ENCODE results near the gene PPP1R27.

The PPP1R27 gene

DNA sequence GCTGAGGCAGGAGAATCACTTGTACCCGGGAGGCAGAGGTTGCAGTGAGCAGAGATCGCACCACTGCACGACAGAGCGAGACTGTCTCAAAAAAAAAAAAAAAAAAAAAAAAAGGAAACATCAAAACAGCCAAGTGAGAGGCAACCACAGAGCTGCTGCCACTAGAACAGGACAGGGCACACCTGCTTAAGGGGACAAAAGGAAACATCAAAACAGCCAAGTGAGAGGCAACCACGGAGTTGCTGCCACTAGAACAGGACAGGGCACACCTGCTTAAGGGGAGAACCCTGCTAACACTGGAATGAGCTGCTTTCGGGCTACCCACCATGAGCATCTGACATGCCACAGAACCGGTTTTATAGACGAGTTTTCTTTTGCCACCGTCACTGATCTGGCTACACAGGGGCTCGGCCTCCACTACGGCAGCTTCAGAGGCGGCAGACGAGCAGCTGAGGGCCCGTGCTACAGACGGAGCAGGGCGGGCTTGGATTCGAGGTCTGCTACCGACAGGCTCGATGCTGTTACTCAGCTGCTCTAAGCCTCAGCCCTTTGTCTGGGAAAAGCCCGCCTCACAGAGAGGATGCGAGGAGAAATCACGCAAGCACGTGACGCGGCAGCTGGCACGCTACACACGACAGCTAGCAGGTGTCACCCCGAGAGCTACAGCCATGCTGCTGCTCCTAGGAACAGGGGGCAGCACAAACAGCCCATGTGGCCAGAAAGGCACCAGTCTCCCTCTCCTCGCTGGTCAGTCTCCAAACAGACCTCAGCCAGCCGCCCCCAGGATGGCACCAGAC is 23.5 kb upstream of the PPP1R27 start:
- no peak for TF ChIP-seq JUND (IDR thresholded peaks at IDR 0.05; ENCODE audit: low read depth)
- in situ Hi-C loops (cut with HindIII; ENCODE audit: low pct_unique_long_range_greater_than_20kb, low sequenced_read_pairs) = no loop called here
- DNase-seq (ENCODE audit: low read depth in 1 of 2, low spot score in 1 of 2) = no peak

DNA sequence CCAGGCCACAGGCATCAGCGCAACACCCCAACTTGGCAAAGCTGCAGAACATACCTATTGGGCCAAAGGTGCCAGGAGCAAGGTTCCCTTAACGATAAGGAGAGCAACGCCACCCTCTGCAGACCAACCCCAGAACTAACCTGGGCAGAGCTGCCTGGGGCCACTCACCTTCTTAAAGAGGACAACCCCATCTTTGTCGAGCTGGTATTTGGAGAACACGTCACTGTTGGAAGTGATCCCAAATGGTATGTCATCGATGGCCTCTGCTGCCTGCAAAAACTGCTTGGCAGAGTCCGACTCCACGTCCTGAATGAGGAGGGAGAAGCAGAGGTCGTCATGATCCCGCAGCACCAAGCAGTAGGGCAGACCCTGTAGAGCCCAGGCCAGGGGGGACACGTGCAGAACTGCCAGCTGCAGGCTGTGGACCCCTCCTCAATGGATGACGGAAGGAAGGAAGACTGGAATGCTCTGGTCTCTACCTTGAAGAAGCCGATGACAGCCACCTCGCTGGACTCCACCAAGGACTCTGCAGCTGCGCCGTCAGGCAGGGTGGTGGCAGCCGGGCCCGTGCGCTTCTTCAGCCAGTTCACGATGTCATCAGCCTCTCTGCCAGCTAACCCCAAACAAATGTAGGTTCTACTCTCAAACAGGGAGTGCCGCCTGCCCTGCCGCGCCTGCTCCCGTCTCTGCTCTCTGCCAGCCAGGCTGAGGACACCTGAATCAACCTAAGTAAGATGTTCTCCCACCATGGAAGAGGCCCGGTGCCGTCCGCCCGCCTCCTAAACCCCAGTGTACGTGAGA is 20.3 kb upstream of the PPP1R27 start:
- TF ChIP-seq JUND (IDR thresholded peaks at IDR 0.05; ENCODE audit: low read depth) = no peak
- in situ Hi-C loops (cut with HindIII; ENCODE audit: low pct_unique_long_range_greater_than_20kb, low sequenced_read_pairs) = no loop called here
- DNase-seq (ENCODE audit: low read depth in 1 of 2, low spot score in 1 of 2) = peak in 1 of 2 experiments; percentile 63

DNA sequence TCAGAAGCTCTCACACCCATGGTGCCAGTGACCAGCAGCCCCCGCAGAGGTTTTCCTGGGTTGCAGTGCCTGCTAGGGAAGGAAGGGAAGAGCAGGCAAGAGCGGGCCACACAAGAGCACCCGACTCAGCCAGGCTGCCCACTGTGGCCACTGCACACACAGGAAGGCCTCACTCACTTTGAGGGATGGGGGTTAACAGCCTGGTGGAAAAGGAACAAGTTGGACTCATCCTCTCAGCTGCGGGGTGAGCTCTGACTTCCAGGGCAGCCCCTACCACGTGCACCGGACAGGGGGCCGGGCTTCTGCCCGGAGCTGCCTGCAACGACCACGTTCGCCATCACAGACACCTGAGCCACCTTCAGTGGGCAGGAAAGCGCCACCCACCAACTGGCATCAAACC is 17.4 kb upstream of the PPP1R27 start:
- in situ Hi-C loops (cut with HindIII; ENCODE audit: low pct_unique_long_range_greater_than_20kb, low sequenced_read_pairs) = no loop called here
- no peak for DNase-seq (ENCODE audit: low read depth in 1 of 2, low spot score in 1 of 2)
- TF ChIP-seq JUND (IDR thresholded peaks at IDR 0.05; ENCODE audit: low read depth) = no peak

DNA sequence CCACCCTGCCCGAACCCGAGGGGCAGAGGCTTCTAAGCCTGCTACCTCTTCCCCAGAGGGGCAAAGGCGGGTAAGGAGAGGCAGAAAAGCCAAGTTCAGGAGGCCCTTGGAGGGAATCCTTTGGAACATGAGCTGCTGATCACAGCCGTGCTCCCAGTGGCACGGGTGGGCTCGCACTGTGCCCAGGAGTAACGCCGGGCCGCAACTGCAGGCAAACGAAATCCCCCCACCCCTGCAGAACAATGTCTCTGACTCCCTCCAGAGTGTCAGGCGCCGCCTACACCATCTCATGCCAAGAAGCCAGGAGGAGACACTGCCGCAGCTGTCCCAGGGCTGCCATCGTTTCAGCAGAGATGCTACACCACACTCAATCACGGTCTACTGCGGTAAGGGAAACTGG is 16.6 kb upstream of the PPP1R27 start:
- TF ChIP-seq JUND (IDR thresholded peaks at IDR 0.05; ENCODE audit: low read depth) = no peak
- in situ Hi-C loops (cut with HindIII; ENCODE audit: low pct_unique_long_range_greater_than_20kb, low sequenced_read_pairs) = no loop called here
- DNase-seq (ENCODE audit: low read depth in 1 of 2, low spot score in 1 of 2) = no peak

DNA sequence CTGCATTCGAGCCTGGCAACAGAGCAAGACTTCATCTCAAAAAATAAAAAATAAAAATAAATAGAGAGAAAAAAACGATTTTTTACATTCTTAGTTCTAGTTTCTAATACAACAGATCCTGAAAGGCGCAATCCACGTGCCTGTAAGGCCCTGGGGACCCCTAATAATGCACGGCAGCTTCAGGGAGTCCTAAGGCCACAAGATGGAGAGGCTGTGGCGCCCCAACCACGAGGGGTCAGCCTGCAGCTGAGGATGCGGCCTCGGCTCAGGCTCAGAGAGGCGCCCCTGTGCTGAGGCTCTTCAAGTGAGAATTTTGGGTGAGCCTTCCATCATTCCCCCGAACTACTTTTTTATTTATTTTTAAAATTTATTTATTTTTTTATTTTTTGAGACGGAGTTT is 14.6 kb upstream of the PPP1R27 start:
- in situ Hi-C loops (cut with HindIII; ENCODE audit: low pct_unique_long_range_greater_than_20kb, low sequenced_read_pairs) = no loop called here
- no peak for TF ChIP-seq JUND (IDR thresholded peaks at IDR 0.05; ENCODE audit: low read depth)
- no peak for DNase-seq (ENCODE audit: low read depth in 1 of 2, low spot score in 1 of 2)

DNA sequence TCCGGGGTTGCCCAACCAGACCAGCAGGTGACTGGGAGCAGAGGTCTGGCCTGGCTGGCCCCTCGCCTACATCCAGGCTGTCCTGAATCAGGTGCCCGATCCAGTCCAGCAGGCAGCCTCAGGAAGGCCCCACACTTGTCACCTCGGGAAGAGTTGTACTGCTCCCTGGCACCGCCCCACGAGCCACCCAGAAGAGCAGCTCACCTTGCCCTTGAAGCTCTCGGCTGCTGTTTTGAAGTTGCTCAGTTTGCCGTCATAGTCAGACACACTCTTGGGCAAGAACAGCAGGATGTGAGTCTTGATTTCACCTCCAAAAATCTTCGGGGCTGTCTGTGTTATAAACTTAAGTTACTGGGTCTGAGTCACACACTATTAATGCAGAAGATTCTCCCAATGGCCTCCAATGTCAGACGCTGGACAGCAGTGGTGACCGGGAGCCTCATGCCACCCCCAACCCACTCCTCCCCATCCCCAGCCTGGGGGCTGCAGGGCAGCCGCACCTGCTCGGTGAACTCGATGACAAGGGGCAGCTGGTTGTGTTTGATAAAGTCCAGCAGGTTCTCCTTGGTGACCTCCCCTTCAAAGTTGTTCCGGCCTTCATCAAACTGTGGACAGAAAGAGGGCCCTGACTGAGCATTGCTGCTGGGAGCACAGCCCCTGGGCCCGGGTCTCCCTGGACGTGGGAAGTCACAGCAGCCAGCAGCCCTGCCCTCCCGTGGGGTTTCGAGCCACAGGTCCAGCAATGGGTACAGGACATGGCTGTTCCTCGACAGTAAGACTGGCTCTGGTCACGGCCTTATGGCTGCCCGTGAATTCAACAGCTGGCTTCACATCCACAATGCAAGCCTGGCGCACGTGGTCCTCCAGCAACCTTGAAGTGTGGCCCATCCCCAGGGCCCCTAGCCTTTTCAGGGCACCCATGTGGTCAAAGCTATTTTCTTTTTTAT is 12.2 kb upstream of the PPP1R27 start:
- no peak for TF ChIP-seq JUND (IDR thresholded peaks at IDR 0.05; ENCODE audit: low read depth)
- no peak for DNase-seq (ENCODE audit: low read depth in 1 of 2, low spot score in 1 of 2)
- in situ Hi-C loops (cut with HindIII; ENCODE audit: low pct_unique_long_range_greater_than_20kb, low sequenced_read_pairs) = no loop called here

DNA sequence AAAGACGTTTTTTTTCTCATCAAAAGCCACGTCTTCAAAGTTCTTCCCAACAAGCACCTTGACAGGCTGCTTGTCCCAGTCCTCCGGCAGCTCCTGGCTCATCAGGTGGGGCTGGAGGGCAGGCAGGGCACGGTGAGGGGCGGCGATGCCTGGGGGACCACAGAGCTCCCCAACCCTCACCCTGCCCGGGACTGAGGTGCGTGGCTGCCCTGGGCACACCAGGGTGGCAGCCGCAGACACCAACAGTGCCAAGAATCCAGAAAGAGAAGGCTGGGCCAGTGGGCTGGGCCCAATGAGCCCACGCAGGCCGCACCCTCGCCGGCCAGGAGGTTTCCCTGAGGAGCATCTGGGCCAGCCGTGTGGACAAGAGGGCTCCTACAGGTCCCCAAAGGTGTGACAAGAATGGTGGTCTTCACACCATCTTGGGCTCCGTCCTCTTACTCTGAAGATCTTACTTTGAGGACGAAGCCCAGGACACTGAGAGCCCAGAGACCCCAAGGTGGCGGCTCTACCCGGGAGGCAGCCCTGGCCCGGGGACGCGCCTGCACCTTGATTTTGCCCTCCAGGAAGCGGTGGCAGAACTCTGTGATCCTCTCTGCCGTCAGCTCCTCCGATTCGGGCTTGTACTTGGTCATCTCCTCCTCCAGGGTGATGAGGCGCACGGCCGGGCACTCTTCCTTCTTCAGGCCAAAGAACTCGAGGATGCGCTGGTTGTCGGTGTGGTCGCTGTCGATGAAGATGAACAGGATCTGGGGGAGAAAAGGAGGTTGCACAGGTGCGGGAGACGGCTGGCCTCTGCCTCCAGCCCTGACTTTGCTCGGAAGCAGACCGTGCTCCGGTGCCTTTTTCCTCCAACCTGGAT is 11.3 kb upstream of the PPP1R27 start:
- no peak for DNase-seq (ENCODE audit: low read depth in 1 of 2, low spot score in 1 of 2)
- in situ Hi-C loops (cut with HindIII; ENCODE audit: low pct_unique_long_range_greater_than_20kb, low sequenced_read_pairs) = no loop called here
- TF ChIP-seq JUND (IDR thresholded peaks at IDR 0.05; ENCODE audit: low read depth) = no peak

DNA sequence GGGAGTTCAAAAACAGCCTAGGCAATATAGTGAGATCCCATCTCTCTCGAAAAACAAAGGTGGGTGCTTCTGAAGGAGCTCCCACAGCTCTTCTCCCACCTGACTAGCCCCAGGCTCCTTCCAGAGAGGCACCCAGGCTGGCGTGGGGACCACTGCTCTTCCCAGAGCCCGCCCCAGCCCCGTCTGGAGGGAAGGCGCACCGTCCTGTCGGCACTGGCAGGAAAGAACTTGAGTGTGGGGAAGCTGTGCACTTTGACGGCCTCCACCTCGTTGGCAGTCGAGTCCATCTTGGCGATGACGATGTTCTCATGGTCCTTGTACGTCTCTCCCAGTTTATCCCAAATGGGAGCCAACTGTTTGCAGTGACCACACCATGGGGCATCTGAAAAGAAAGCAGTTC is 10.5 kb upstream of the PPP1R27 start:
- TF ChIP-seq JUND (IDR thresholded peaks at IDR 0.05; ENCODE audit: low read depth) = no peak
- in situ Hi-C loops (cut with HindIII; ENCODE audit: low pct_unique_long_range_greater_than_20kb, low sequenced_read_pairs) = no loop called here
- no peak for DNase-seq (ENCODE audit: low read depth in 1 of 2, low spot score in 1 of 2)

DNA sequence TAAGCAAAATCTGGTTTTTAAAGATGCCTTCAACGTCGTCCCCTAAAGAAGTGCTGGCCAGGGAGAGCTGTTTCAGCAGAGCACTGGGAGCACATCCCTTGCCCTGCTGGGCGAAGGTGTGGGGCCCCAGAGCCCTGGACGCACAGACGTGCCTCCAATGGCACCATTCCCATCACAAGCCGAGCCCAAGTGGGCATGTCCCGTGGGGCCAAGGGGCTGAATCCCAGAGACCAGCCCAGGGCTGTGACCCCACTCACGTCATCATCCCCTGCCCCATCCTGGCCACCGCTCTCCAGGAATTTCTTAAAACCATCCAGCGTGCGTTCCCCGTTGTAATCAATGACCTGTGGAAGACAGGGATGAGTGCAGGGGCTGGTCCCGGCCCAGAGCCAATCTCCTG is 10.0 kb upstream of the PPP1R27 start:
- no peak for DNase-seq (ENCODE audit: low read depth in 1 of 2, low spot score in 1 of 2)
- TF ChIP-seq JUND (IDR thresholded peaks at IDR 0.05; ENCODE audit: low read depth) = no peak
- in situ Hi-C loops (cut with HindIII; ENCODE audit: low pct_unique_long_range_greater_than_20kb, low sequenced_read_pairs) = no loop called here

DNA sequence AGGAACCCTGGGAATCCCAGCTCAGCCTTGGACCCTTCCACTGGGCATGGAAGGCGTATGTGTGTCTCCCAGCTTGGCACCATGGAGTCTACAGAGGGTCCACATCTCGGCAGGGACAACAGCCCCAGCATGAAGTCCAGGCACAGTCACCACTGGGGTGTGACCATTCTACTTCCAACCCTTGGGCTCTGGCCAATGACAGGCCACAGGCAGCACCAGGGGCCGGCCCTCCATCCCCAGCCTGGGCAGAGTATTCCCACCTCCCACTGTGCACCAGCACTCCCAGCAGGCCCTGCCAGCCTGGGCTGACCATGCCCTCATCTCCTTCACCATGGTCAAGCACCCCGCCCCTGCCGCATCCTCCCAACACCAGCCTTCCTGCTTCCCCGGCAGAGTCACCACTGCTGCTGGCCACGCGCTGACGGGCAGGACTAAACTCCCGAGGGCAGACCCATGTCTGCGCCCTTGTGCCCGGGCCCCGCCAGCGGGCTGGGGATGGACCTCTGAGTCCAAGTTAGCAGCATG is 9.5 kb upstream of the PPP1R27 start:
- DNase-seq (ENCODE audit: low read depth in 1 of 2, low spot score in 1 of 2) = no peak
- TF ChIP-seq JUND (IDR thresholded peaks at IDR 0.05; ENCODE audit: low read depth) = no peak
- in situ Hi-C loops (cut with HindIII; ENCODE audit: low pct_unique_long_range_greater_than_20kb, low sequenced_read_pairs) = no loop called here

DNA sequence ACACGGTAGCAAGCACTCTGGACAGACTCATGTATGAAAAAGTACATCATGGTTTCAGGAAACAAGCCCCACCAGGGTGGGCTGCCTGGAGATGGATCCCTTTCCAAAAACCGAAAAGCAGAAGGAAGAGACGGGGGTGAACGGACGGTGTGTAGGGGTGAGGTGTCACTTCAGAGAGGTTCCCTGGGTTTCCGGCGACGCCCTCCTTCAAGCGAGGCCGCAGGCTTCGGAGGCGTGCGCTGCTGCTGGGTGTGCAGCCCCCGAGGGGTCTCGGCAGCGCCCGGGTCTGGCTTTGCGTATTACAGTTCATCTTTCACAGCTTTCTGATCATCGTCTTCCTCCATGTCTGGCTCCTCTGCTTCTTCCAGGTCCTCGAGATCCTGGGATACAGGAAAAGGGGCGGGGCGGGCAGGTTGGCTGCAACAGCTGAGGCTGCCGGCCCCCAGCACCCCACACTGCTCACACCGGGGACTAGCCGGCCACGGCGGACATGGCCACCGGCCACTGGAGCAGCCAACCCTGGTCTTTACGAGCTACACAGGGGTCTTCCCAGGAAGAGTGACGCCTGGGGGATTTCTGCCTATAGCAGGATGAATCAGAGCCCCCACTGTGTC is 9.0 kb upstream of the PPP1R27 start:
- TF ChIP-seq JUND (IDR thresholded peaks at IDR 0.05; ENCODE audit: low read depth) = no peak

More for the DNA sequence above, 9.0 kb upstream of the PPP1R27 start:
- in situ Hi-C loops (cut with HindIII; ENCODE audit: low pct_unique_long_range_greater_than_20kb, low sequenced_read_pairs) = no loop called here
- DNase-seq (ENCODE audit: low read depth in 1 of 2, low spot score in 1 of 2) = no peak

All from T47D (cell line).